ENCODE data around the gene ZFHX3.

- TF ChIP-seq EP300 (IDR thresholded peaks at IDR 0.05) (no peak), POLR2A (IDR thresholded peaks at IDR 0.05) (no peak)
Measured at GRCh38 chr16:73096510-73096909, 48.6 kb upstream of the ZFHX3 start.

All from tibial nerve (tissue), 3 donors.